PC-3 (cell line): Measurements from ENCODE around the gene RDH12. TPM values are rescaled to one million over a fixed set of nuclear protein-coding genes. Genes with fewer than 3 reads are reported as not detected.

Experiments used
- ATAC-seq: fragments of 200-7000 bp; cut with Tn5 transposase; 2 replicates; pipeline ENCODE4 v1.9.1; 2020; ENCODE audit warnings: mild to moderate bottlenecking, moderate library complexity
- BruUV-seq: library from RNA; stranded (reverse); fragments of 400-500 nt; replicated peaks from 2 replicates; lab custom pipeline; 2021; lab: Mats Ljungman, UMichigan
- CTCF ChIA-PET: fragments of 300-600 bp; sonication (Branson Sonifier 250); formaldehyde crosslinking; loops from one replicate; lab custom pipeline; 2022; ENCODE audit warnings: antibody characterized with exemption; lab: Charles Lee
- POLR2A ChIA-PET: fragments of 300-600 bp; sonication (Branson Sonifier 250); formaldehyde crosslinking; loops from one replicate; lab custom pipeline; 2022; ENCODE audit warnings: antibody characterized with exemption; ENCODE audit not compliant: unreplicated experiment; lab: Charles Lee
- DNase-seq: peaks from one replicate; pipeline ENCODE4 v3.0.0-alpha.2; 2015
- H2AFZ ChIP-seq: fragments of 300-600 bp; sonication (generic); 2 replicates; pipeline ENCODE4 v1.6.0; 2016; ENCODE audit warnings: antibody characterized with exemption, low read length
- H3F3A ChIP-seq: fragments of 300-600 bp; sonication (generic); one replicate; pipeline ENCODE4 v1.6.0; 2017; ENCODE audit warnings: antibody characterized with exemption, low read length, control low read depth, mild to moderate bottlenecking; ENCODE audit not compliant: unreplicated experiment
- H3K27ac ChIP-seq: fragments of 300-600 bp; sonication (generic); 2 replicates; pipeline ENCODE4 v1.5.1; 2016; ENCODE audit warnings: mild to moderate bottlenecking, low read length
- H3K27me3 ChIP-seq: fragments of 300-600 bp; sonication (generic); 2 replicates; pipeline ENCODE4 v1.6.1; 2016; ENCODE audit warnings: low read length, mixed read lengths
- H3K36me3 ChIP-seq: fragments of 300-600 bp; sonication (generic); 2 replicates; pipeline ENCODE4 v1.6.1; 2016; ENCODE audit warnings: low read depth, mixed run types, low read length, mixed read lengths
- H3K4me1 ChIP-seq: fragments of 300-600 bp; sonication (generic); 2 replicates; pipeline ENCODE4 v1.5.1; 2016; ENCODE audit warnings: low read length; ENCODE audit not compliant: insufficient read depth
- H3K4me2 ChIP-seq: fragments of 300-600 bp; sonication (generic); 2 replicates; pipeline ENCODE4 v1.6.0; 2016; ENCODE audit warnings: low read length
- H3K4me3 ChIP-seq: fragments of 300-600 bp; sonication (generic); 2 replicates; pipeline ENCODE4 v1.5.1; 2016; ENCODE audit warnings: mild to moderate bottlenecking, low read length, mixed read lengths
- H3K79me2 ChIP-seq: fragments of 300-600 bp; sonication (generic); 2 replicates; pipeline ENCODE4 v1.6.1; 2017; ENCODE audit warnings: low read length, mixed read lengths
- H3K9ac ChIP-seq: fragments of 300-600 bp; sonication (generic); 2 replicates; pipeline ENCODE4 v1.6.0; 2016; ENCODE audit warnings: mild to moderate bottlenecking, low read length
- H3K9me2 ChIP-seq: fragments of 300-600 bp; sonication (generic); replicated peaks from 2 replicates; pipeline ENCODE4 v1.6.1; 2016; ENCODE audit warnings: mixed run types, low read length, mixed read lengths
- H3K9me3 ChIP-seq: fragments of 300-600 bp; sonication (generic); 2 replicates; pipeline ENCODE4 v1.6.1; 2016; ENCODE audit warnings: low read length, mixed read lengths
- H4K20me1 ChIP-seq: fragments of 300-600 bp; sonication (generic); 2 replicates; pipeline ENCODE4 v1.6.1; 2016; ENCODE audit warnings: low read length, mixed read lengths
- CTCF ChIP-seq: fragments of 300-600 bp; sonication (generic); conservative IDR thresholded peaks from 2 replicates; pipeline ENCODE4 v1.5.1; 2017; ENCODE audit warnings: antibody characterized with exemption, low read depth, mild to moderate bottlenecking, low read length
- EZH2 ChIP-seq: fragments of 300-600 bp; sonication (generic); IDR thresholded peaks from one replicate; pipeline ENCODE4 v1.6.1; 2017; ENCODE audit warnings: antibody characterized with exemption, mild to moderate bottlenecking, low read length; ENCODE audit not compliant: unreplicated experiment
- EZH2phosphoT487 ChIP-seq: fragments of 300-600 bp; sonication (generic); IDR thresholded peaks from 2 replicates; pipeline ENCODE4 v1.6.1; 2018; ENCODE audit warnings: mild to moderate bottlenecking, antibody characterized with exemption, low read length, borderline replicate concordance
- intact Hi-C: fragments of 100-400 bp; cut with micrococcal nuclease; formaldehyde crosslinking; loops from 2 replicates; pipeline ENCODE4 v1.9.0; 2023
- total RNA-seq: library from RNA; depleted of rRNA; stranded (reverse); fragments of >200 nt; gene quantifications from 2 replicates; pipeline ENCODE4 v1.2.3, GENCODE V29; 2014

RDH12 gene
- total RNA-seq, 1 experiment from 2014 or later: not detected

GRCh38 chr14:67719866-67720265 lies 18.2 kb downstream of the RDH12 start:
- ATAC-seq (no peak), DNase-seq (no peak)
- BruUV-seq: no TSS peak
- Histone ChIP-seq H3K9me3 (no peaks in the 10 kb centered on the region), H3K4me3 (no peak overlapping the region), H3K9me2 (no peaks in the 10 kb centered on the region), H3K9ac (no peak overlapping the region), H3K79me2 (no peaks in the 10 kb centered on the region), H3K36me3 (no peaks in the 10 kb centered on the region), H3F3A (no peaks in the 10 kb centered on the region), H4K20me1 (no peaks in the 10 kb centered on the region), H3K27me3 (no peaks in the 10 kb centered on the region), H2AFZ (no peak overlapping the region), H3K4me2 (no peak overlapping the region), H3K27ac (no peak overlapping the region), H3K4me1 (no peaks in the 10 kb centered on the region)
- intact Hi-C loops: no loop called here
- POLR2A ChIA-PET: interaction anchor here (0.6 kb wide), 1 partner anchor 469 kb away, joined by 5 read pairs; no protein-coding TSS in a partner anchor
- CTCF ChIA-PET: no interaction called here
- TF ChIP-seq EZH2 (no peak), EZH2phosphoT487 (no peak), CTCF (no peak)

- no peaks in the 10 kb centered on the region for H3K4me1 ChIP-seq
- no peaks in the 10 kb centered on the region for H3K27me3 ChIP-seq
- no peak overlapping the region for H3K4me2 ChIP-seq
- H3K79me2 ChIP-seq: no peaks in the 10 kb centered on the region
- H3F3A ChIP-seq: no peaks in the 10 kb centered on the region
- H3K27ac ChIP-seq: no peak overlapping the region
- no peaks in the 10 kb centered on the region for H3K9me3 ChIP-seq
- no peak overlapping the region for H3K9ac ChIP-seq
- H4K20me1 ChIP-seq: no peaks in the 10 kb centered on the region
- H3K4me3 ChIP-seq: no peak overlapping the region
- no peaks in the 10 kb centered on the region for H3K36me3 ChIP-seq
- TF ChIP-seq CTCF (no peak), EZH2 (no peak), EZH2phosphoT487 (no peak)
- no peaks in the 10 kb centered on the region for H3K9me2 ChIP-seq
- ChIA-PET CTCF (no interaction called here), POLR2A (interaction anchor here (0.6 kb wide), 2 partner anchors 48 to 145 kb away, joined by 3 to 5 read pairs; no protein-coding TSS in a partner anchor)
- DNase-seq (no peak), ATAC-seq (no peak)
- H2AFZ ChIP-seq: no peak overlapping the region
- BruUV-seq: no TSS peak
- intact Hi-C loops: no loop called here
These were observed 20.2 kb downstream of the RDH12 start for GRCh38 chr14:67721875-67722274.

GRCh38 chr14:67722293-67722692 lies 20.6 kb downstream of the RDH12 start:
- H3K4me2 ChIP-seq: no peak overlapping the region
- no peaks in the 10 kb centered on the region for H3F3A ChIP-seq
- H3K9ac ChIP-seq: no peak overlapping the region
- no peaks in the 10 kb centered on the region for H4K20me1 ChIP-seq
- ATAC-seq (peak; percentile 37), DNase-seq (no peak)
- intact Hi-C loops: no loop called here
- no TSS peak for BruUV-seq
- H3K79me2 ChIP-seq: no peaks in the 10 kb centered on the region
- no peak overlapping the region for H3K27ac ChIP-seq
- no peaks in the 10 kb centered on the region for H3K4me1 ChIP-seq
- H2AFZ ChIP-seq: no peak overlapping the region
- no peak for TF ChIP-seq CTCF
- TF ChIP-seq EZH2phosphoT487: no peak
- TF ChIP-seq EZH2: no peak
- H3K9me2 ChIP-seq: no peaks in the 10 kb centered on the region
- no peak overlapping the region for H3K4me3 ChIP-seq
- no peaks in the 10 kb centered on the region for H3K9me3 ChIP-seq
- ChIA-PET POLR2A (interaction anchor here (0.5 to 0.6 kb wide), 3 partner anchors 48 to 274 kb away, joined by 3 to 5 read pairs (median 3); no protein-coding TSS in a partner anchor), CTCF (no interaction called here)
- H3K27me3 ChIP-seq: no peaks in the 10 kb centered on the region
- H3K36me3 ChIP-seq: no peaks in the 10 kb centered on the region
